Thoracic aorta (tissue), 2 donors: ENCODE data around the gene KCNK3. TPM values are rescaled to one million over a fixed set of nuclear protein-coding genes. Genes with fewer than 3 reads are reported as not detected.

ENCODE experiments used
- ATAC-seq: fragments of 150-250 bp; one replicate; pipeline ENCODE4 v1.8.0; 2017; ENCODE audit warnings: low read depth; ENCODE audit not compliant: insufficient number of reproducible peaks, low FRiP score
- DNase-seq: peaks from one replicate; pipeline ENCODE4 v3.0.0-alpha.2; 2020; ENCODE audit warnings: low spot score
- H3K27ac ChIP-seq, 2 donors: fragments of 200-600 bp; sonication (generic); 1 replicate in 1 of 2; 2 replicates in 1 of 2; pipeline ENCODE4 v1.5.1; 2016; ENCODE audit warnings: mild to moderate bottlenecking in 2 of 2, moderate library complexity in 2 of 2
- H3K27me3 ChIP-seq: fragments of 200-600 bp; sonication (generic); replicated peaks from 2 replicates; pipeline ENCODE4 v1.6.0; 2016; ENCODE audit warnings: mild to moderate bottlenecking; ENCODE audit not compliant: insufficient read depth
- H3K36me3 ChIP-seq: fragments of 200-600 bp; sonication (generic); one replicate; pipeline ENCODE4 v1.5.1; 2016
- H3K4me1 ChIP-seq, 2 donors: fragments of 200-600 bp; sonication (generic); 1 replicate in 1 of 2; 2 replicates in 1 of 2; pipeline versions ENCODE4 v1.5.1 to v1.6.0; 2016; ENCODE audit warnings: low read depth in 2 of 2, mild to moderate bottlenecking in 1 of 2; ENCODE audit not compliant: control insufficient read depth in 1 of 2
- H3K4me3 ChIP-seq: fragments of 200-600 bp; sonication (generic); 2 replicates; pipeline ENCODE4 v1.5.1; 2016; ENCODE audit warnings: mild to moderate bottlenecking
- H3K9me3 ChIP-seq: fragments of 200-600 bp; sonication (generic); 2 replicates; pipeline ENCODE4 v1.5.1; 2016
- CTCF ChIP-seq: fragments of 200-600 bp; sonication (generic); IDR thresholded peaks from one replicate; pipeline ENCODE4 v1.5.1; 2019; ENCODE audit warnings: antibody characterized with exemption
- total RNA-seq, 2 donors: library from RNA; depleted of rRNA; stranded (reverse); fragments of >200 nt; gene quantifications; one replicate each; pipeline versions ENCODE4 v1.1.0 to v1.2.3, GENCODE V29; 2016

The KCNK3 gene
- total RNA-seq, 2 donors from 2014 or later: 6.9 to 19.6 TPM

- no peaks in the 10 kb centered on the region for H3K9me3 ChIP-seq
- ATAC-seq (no peak), DNase-seq (no peak)
- no peak overlapping the region for H3K4me3 ChIP-seq
- TF ChIP-seq CTCF: no peak
- peaks cover 0 to 18% of the 10 kb centered on the region in 2 donors for H3K4me1 ChIP-seq
- no peaks in the 10 kb centered on the region for H3K27me3 ChIP-seq
- no peaks in the 10 kb centered on the region for H3K36me3 ChIP-seq
- H3K27ac ChIP-seq: no peak overlapping the region
Measured at GRCh38 chr2:26738481-26738880, 46.0 kb downstream of the KCNK3 start.

GRCh38 chr2:26739514-26739913 is 47.0 kb downstream of the KCNK3 start:
- Histone ChIP-seq H3K9me3 (no peaks in the 10 kb centered on the region), H3K27me3 (no peaks in the 10 kb centered on the region), H3K36me3 (no peaks in the 10 kb centered on the region), H3K4me3 (no peak overlapping the region), H3K4me1 (peaks cover 0 to 18% of the 10 kb centered on the region in 2 donors), H3K27ac (no peak overlapping the region)
- TF ChIP-seq CTCF: no peak
- DNase-seq (no peak), ATAC-seq (no peak)

- H3K4me3 ChIP-seq: no peak overlapping the region
- H3K36me3 ChIP-seq: no peaks in the 10 kb centered on the region
- TF ChIP-seq CTCF: no peak
- DNase-seq: no peak
- peaks cover 0 to 11% of the 10 kb centered on the region in 2 donors for H3K4me1 ChIP-seq
- H3K27me3 ChIP-seq: no peaks in the 10 kb centered on the region
- H3K27ac ChIP-seq: no peak overlapping the region
- ATAC-seq: no peak
- H3K9me3 ChIP-seq: no peaks in the 10 kb centered on the region
Measured at GRCh38 chr2:26740346-26740745, 47.8 kb downstream of the KCNK3 start.

GRCh38 chr2:26740890-26741302 is 48.4 kb downstream of the KCNK3 start:
- Histone ChIP-seq H3K4me3 (no peak overlapping the region), H3K27ac (no peak overlapping the region), H3K9me3 (no peaks in the 10 kb centered on the region), H3K4me1 (peaks cover 0 to 11% of the 10 kb centered on the region in 2 donors), H3K27me3 (no peaks in the 10 kb centered on the region), H3K36me3 (no peaks in the 10 kb centered on the region)
- ATAC-seq: no peak
- TF ChIP-seq CTCF: no peak
- no peak for DNase-seq

- no peaks in the 10 kb centered on the region for H3K36me3 ChIP-seq
- ATAC-seq (no peak), DNase-seq (no peak)
- TF ChIP-seq CTCF: no peak
- no peak overlapping the region for H3K4me3 ChIP-seq
- no peak overlapping the region for H3K27ac ChIP-seq
- H3K9me3 ChIP-seq: no peaks in the 10 kb centered on the region
- H3K27me3 ChIP-seq: no peaks in the 10 kb centered on the region
- H3K4me1 ChIP-seq: peaks cover 0 to 5% of the 10 kb centered on the region in 2 donors
Measured at GRCh38 chr2:26742048-26742770, 49.7 kb downstream of the KCNK3 start.
